HG02571 (cell line): Measurements from ENCODE around the gene ABCD3.

Experiments
- ATAC-seq: cut with Tn5 transposase; IDR thresholded peaks from one replicate; pipeline ENCODE4 v1.9.1; 2021; ENCODE audit warnings: mild to moderate bottlenecking, moderate library complexity; ENCODE audit not compliant: unreplicated experiment

Gene ABCD3

DNA sequence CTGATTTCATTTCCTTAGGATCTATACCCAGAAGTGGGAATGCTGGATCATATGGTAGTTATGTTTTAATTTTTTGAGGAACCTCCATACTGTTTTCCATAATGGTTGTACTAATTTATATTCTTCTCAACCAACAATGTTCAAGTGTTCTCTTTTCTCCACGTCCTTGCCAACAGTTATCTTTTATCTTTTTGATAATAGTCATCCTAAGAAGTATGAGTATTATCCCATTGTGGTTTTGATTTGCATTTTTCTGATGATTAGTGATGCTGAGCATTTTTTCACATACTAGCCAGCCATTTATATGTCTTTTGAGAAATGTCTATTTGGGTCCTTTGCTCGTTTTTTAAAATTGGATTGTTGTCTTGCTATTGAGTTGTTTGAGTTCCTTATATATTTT lies 38.5 kb downstream of the ABCD3 start:
- no peak for ATAC-seq

DNA sequence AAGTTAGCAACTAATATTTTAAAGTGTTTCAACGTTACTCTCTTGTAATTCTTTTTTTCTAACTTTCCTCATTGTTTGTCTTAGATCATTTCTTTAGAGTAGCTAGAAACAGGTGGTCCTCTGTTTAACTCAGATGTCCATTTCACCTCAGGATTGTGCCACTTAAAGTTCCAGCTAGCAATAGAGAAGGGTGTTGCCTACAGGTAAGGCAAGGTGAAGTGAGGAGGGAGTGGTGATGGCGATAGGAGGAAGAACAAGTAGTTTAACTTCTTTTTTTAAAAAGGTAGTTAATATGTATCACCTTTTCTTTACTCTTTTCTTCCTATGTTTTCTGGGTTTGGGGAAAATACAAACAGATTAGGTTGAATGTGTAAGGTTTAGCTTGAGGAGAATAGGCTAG lies 44.4 kb downstream of the ABCD3 start:
- ATAC-seq, result no peak

GRCh38 chr1:94463056-94463764 lies 45.0 kb downstream of the ABCD3 start:
- ATAC-seq, result no peak

DNA sequence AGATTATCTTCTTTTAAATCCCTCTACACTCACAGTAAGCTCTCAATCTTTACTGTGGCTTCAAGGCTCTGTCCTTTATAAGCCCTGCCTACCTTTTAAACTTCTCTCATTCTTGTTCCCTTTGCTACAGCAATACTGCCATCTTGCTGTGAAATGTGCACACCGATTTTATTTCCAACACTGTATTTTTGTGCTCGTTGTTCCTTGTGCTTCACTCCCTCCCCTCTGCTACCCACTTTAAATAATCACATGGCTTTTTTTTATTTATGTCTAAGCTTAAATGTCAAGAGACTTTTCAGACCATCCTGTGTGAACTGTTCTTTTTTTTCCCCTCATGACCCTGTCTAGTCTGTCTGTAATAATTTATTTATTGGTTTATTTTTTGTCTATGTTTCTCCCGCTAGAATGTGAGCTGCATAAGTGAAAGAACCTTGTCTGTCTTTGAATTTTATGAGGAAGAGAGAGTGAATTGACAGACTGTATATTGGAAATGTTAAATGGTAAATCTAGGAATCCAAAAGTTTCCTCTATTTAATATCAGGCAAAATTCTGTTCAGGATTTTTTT lies 45.7 kb downstream of the ABCD3 start:
- ATAC-seq, result no peak

GRCh38 chr1:94468708-94469107 lies 50.5 kb downstream of the ABCD3 start:
- no peak for ATAC-seq

DNA sequence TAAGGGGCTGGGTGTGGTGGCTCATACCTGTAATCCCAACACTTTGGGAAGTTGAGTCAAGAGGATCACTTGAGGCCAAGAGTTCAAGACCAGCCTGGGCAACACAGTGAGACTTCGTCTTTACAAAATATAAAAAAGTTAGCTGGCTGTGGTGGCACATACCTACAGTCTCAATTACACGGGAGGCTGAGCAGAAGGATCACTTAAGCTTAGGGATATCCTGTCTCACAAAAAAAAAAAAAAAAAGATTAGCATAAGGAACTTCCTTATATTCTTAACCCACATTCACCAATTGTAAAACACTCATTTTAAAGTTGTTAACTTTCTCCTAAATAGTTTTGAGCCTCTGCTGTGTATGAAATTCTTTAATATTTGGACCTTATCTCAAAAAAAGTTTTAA lies 53.1 kb downstream of the ABCD3 start:
- no peak for ATAC-seq

DNA sequence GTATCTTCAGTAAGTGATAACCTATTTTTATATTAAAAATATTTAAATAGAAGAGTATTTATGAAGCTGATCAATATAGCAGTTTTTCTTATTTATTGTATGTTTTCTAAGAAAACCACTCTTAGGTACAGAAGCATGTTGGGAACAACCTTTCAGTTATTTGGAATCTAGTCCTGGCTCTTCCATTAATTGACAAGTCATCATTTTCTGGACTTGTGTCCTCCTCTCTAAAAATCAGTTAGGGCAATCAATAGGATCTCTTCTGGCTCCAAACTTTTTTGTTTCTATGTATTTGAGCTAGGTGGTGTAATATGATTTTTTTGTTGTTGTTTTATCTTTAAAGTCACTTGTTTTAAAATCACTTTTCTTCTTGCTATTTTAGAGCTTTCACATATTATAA lies 57.0 kb downstream of the ABCD3 start:
- no peak for ATAC-seq

DNA sequence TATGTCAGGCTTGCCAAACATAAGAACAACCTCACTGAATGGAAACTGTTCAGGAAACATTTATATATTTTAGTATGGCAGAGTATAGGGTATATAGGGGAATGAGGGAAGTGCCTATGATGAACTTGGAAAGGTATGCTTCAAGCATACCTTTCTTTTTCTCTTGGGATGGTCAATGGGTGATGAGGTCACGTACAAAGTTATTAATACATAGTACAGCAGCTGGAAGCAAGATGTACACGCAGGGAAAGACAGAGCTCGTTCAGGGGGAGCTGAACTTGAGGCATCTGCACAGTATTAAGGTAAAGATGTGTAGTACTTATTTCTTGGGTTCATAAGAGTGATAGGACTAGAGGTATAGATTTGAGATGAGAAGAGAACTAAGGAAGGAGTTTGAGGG lies 61.5 kb downstream of the ABCD3 start:
- no peak for ATAC-seq

GRCh38 chr1:94481473-94481933 lies 63.3 kb downstream of the ABCD3 start:
- peak; percentile 86 for ATAC-seq

- ATAC-seq, result no peak
Measured at GRCh38 chr1:94486990-94487389, 68.8 kb downstream of the ABCD3 start.

GRCh38 chr1:94490556-94490955 lies 72.4 kb downstream of the ABCD3 start:
- no peak for ATAC-seq

DNA sequence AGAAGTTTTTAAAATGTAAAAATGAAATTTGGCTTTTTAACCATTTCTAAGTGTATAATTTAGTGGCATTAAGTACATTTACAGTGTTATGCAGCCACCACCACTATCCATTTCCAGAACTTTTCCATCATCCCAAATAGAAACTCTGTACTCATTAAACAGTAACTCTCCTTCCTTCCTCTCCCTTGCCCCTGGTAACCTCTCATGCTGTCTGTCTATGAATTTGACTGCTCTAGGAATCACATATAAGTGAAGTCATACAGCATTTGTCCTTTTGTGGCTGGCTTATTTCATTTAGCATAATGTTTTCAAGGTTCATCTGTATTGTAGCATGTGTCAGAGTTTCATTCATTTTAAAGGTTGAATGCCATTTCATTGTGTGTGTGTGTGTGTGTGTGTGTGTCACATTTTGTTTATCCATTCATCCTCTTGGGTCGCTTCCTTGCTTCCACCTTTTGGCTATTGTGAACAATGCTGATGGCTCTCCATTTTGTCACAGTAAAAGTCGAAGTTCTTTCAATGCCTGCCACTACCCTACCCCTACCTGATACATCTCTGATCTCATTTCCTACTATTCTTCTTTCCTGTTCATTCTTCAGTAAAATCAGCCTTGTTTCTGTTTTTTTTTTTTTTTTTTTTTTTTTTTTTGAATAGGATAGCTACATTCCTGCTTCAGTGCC lies 78.0 kb downstream of the ABCD3 start:
- ATAC-seq, result no peak

DNA sequence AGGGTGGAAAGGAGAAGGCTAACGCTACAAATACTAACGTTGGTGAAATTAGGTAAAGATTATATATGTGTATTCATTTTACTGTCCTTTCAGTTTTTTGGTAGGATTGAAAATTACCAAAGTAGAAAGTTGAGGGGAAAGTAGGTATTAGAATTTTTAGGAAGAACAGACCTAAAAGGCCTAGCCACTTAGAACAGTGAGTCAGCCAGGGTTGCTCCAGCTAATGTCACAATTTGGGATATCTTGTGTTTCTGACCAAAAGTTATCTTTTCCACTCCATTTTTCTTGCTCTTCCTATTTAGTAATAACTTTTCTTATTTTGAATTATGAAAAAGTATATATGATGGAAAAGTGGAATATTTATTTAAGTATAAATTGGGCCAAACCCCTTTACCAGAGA lies 83.2 kb downstream of the ABCD3 start:
- no peak for ATAC-seq

DNA sequence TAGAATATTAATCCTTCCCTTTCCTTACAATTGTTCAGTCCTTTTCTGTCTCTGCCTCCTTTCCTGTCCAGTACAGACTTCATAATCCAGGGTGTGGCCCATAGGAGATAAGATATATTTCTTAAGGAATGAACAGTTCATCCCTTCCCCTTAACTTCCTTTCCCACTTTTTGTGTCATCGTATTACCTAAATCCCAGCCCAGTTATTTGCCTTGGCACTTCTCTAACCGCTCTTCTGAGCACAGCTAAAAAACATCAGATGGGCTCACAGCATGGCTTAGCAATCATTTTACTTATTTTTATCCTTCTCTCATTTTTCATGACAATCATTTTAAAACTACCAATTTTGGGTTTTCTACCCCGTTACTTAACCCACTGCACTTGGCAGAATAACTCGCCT lies 83.7 kb downstream of the ABCD3 start:
- ATAC-seq, result no peak

GRCh38 chr1:94503153-94503552 lies 85.0 kb downstream of the ABCD3 start:
- ATAC-seq, result no peak

GRCh38 chr1:94504601-94505000 lies 86.4 kb downstream of the ABCD3 start:
- no peak for ATAC-seq

DNA sequence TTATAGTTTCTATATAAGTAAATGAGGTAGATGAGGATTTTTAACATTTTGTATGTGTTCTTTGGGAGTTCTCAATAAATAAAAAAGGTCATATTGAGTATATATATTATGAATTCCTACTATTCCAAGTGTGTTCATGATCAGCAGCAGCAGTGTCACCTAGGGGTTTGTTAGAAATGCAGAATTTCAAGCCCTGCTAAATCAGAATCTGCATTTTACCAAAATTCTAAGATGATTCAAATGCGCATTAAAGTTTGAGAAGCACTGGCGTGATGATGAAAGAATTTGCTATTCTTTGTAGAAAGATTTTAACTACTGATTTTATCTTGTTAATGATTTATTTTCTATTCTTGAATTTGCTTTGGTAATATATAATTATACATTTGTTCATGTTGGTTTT lies 94.6 kb downstream of the ABCD3 start:
- ATAC-seq, result no peak

DNA sequence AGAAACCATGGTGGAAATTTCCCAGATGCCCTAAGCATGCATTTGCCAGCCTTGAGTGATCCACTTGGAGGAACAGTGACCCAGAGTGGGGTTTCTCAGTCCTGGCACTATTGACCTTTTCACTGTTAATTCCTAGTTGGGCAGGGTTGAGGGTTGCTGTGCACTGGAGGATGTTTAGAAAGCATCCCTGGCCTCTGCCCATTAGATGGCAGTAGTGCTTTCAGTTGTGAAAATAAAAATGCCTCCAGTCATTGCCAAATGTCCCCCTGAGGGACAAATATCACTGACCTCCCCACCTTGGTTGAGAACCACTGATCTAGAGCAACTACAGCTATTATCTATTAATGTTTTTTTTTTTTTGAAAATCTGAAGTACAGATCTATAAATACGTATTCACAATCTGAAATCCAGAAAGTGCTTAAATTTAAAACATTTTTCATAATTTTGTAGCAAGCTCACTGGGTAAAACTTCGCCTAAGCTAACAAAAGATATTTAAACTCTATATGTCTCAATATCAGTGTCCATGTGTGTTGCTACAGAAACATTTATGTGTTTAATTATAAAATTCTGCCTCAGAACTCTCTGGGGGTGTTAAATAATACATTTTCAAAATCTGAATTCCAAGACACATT lies 96.0 kb downstream of the ABCD3 start:
- ATAC-seq, result no peak

GRCh38 chr1:94515296-94515947 lies 97.2 kb downstream of the ABCD3 start:
- no peak for ATAC-seq

DNA sequence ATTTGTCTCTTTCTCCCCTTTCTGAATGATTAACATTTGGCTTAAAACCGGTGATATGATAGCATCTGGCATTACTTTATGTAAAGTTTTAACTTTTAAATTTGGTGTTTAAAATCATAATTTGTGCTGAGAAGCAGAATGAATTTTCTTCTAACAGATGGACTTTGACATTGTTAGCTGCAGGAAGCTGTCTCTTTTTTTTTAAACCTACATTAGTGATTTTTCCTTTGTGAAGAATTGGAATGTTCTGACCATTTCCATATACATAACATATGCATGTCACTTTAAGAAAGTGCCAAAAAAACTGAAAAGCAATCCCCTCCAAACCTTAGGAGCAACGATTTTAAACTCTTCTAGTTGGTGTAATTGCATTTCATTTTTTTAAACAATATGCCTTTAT lies 101.2 kb downstream of the ABCD3 start:
- no peak for ATAC-seq

GRCh38 chr1:94522304-94522703 lies 104.1 kb downstream of the ABCD3 start:
- ATAC-seq, result no peak
